BJ (cell line): ENCODE data around the gene PGGT1B. TPM values are rescaled to one million over a fixed set of nuclear protein-coding genes. Genes with fewer than 3 reads are reported as not detected.

ENCODE experiments used
- CTCF ChIA-PET: fragments of 350-600 bp; formaldehyde crosslinking; extraction: SDS; loops from one replicate; lab custom pipeline; 2021; ENCODE audit warnings: antibody characterized with exemption, inconsistent platforms; lab: Yijun Ruan, JAX
- POLR2A ChIA-PET: fragments of 300-600 bp; sonication (Branson Sonifier 250); formaldehyde crosslinking; extraction: SDS; loops from one replicate; lab custom pipeline; 2021; ENCODE audit warnings: antibody characterized with exemption; lab: Charles Lee
- DNase-seq: peaks from one replicate; pipeline ENCODE4 v3.0.0-alpha.2; 2011; ENCODE audit warnings: low read depth
- H3K27me3 ChIP-seq: 2 replicates; pipeline ENCODE4 v1.6.0; 2011; ENCODE audit warnings: low read length; ENCODE audit not compliant: control insufficient read depth, insufficient read depth
- H3K36me3 ChIP-seq: 2 replicates; pipeline ENCODE4 v1.5.1; 2011; ENCODE audit warnings: low read length; ENCODE audit not compliant: control insufficient read depth, insufficient read depth
- H3K4me3 ChIP-seq: 2 replicates; pipeline ENCODE4 v1.5.1; 2011; ENCODE audit warnings: low read depth, mild to moderate bottlenecking, control low read depth, low read length
- CTCF ChIP-seq: IDR thresholded peaks from 2 replicates; pipeline ENCODE4 v1.5.1; 2011; ENCODE audit warnings: low read depth, mild to moderate bottlenecking, control low read depth, inconsistent platforms, low read length, moderate library complexity; ENCODE audit not compliant: insufficient read depth
- polyA plus RNA-seq: library from polyadenylated mRNA; depleted of rRNA; stranded (reverse); fragments of >200 nt; gene quantifications from 2 replicates; pipeline ENCODE4 v1.2.3, GENCODE V29; 2011

Gene PGGT1B
- polyA plus RNA-seq, 1 experiment = 2.1 TPM

- peak overlapping the region; percentile 33 for H3K4me3 ChIP-seq
- CTCF ChIA-PET = interaction anchor here (1.6 kb wide), 1 partner anchor 10 kb away, joined by 10 read pairs; no protein-coding TSS in a partner anchor
- POLR2A ChIA-PET = no interaction called here
- H3K36me3 ChIP-seq = no peaks in the 10 kb centered on the region
- peaks cover 37% of the 10 kb centered on the region for H3K27me3 ChIP-seq
- DNase-seq = no peak
- no peak for TF ChIP-seq CTCF
These were observed 82.4 kb downstream of the PGGT1B start for GRCh38 chr5:115180165-115180709.

GRCh38 chr5:115179394-115180164 is 83.1 kb downstream of the PGGT1B start:
- CTCF ChIA-PET = interaction anchor here (1.6 kb wide), 1 partner anchor 11 kb away, joined by 10 read pairs; no protein-coding TSS in a partner anchor
- H3K4me3 ChIP-seq = peak overlapping the region; percentile 33
- no peak for DNase-seq
- POLR2A ChIA-PET = no interaction called here
- H3K27me3 ChIP-seq = peaks cover 37% of the 10 kb centered on the region
- TF ChIP-seq CTCF = no peak
- H3K36me3 ChIP-seq = no peaks in the 10 kb centered on the region

GRCh38 chr5:115179030-115179393 is 83.7 kb downstream of the PGGT1B start:
- H3K4me3 ChIP-seq = no peak overlapping the region
- no peak for DNase-seq
- POLR2A ChIA-PET = no interaction called here
- CTCF ChIA-PET = interaction anchor here (1.6 kb wide), 1 partner anchor 11 kb away, joined by 10 read pairs; no protein-coding TSS in a partner anchor
- no peaks in the 10 kb centered on the region for H3K36me3 ChIP-seq
- H3K27me3 ChIP-seq = peaks cover 37% of the 10 kb centered on the region
- no peak for TF ChIP-seq CTCF

- Histone ChIP-seq H3K4me3 (no peak overlapping the region; the same call in 1 of the 2 replicates), H3K27me3 (peaks cover 20% of the 10 kb centered on the region), H3K36me3 (no peaks in the 10 kb centered on the region)
- no peak for TF ChIP-seq CTCF
- ChIA-PET CTCF (interaction anchor here (0.5 kb wide), 1 partner anchor 108 kb away, joined by 3 read pairs; no protein-coding TSS in a partner anchor), POLR2A (no interaction called here)
- no peak for DNase-seq
These were observed 91.7 kb downstream of the PGGT1B start for GRCh38 chr5:115170929-115171510.
